MG63 (cell line): Measurements from ENCODE around the gene ANKS1B. TPM values are rescaled to one million over a fixed set of nuclear protein-coding genes. Genes with fewer than 3 reads are reported as not detected.
"Not testable (repeated sequence)": the region's sequence is repeated elsewhere in the genome, so short reads cannot be mapped to it uniquely, and the experiment has no call there.

ENCODE experiments used
- DNase-seq: peaks from one replicate; pipeline ENCODE4 v3.0.0-alpha.2; 2020
- H3K27me3 ChIP-seq: fragments of 250-450 bp; sonication (Bioruptor Pico); 2 replicates; pipeline ENCODE4 v1.5.1; 2020; ENCODE audit warnings: mild to moderate bottlenecking, moderate library complexity
- H3K36me3 ChIP-seq: fragments of 250-450 bp; sonication (Bioruptor Pico); 2 replicates; pipeline ENCODE4 v1.5.1; 2020; ENCODE audit warnings: mild to moderate bottlenecking, moderate library complexity
- H3K4me3 ChIP-seq: fragments of 250-450 bp; sonication (Bioruptor Pico); 2 replicates; pipeline ENCODE4 v1.5.1; 2020; ENCODE audit warnings: mild to moderate bottlenecking, moderate library complexity
- H3K9me3 ChIP-seq: fragments of 250-450 bp; sonication (Bioruptor Pico); 2 replicates; pipeline ENCODE4 v1.5.1; 2020; ENCODE audit warnings: mild to moderate bottlenecking, moderate library complexity
- total RNA-seq: library from RNA; depleted of rRNA; stranded (reverse); fragments of >200 nt; shearing (Covaris generic); gene quantifications from 2 replicates; pipeline ENCODE4 v1.2.3, GENCODE V29; 2014; ENCODE audit warnings: low replicate concordance

The ANKS1B gene
- total RNA-seq, 1 experiment from 2014 or later, result 0.10 TPM

GRCh38 chr12:99380701-99381100 lies 604.0 kb downstream of the ANKS1B start:
- no peaks in the 10 kb centered on the region for H3K9me3 ChIP-seq

GRCh38 chr12:99374023-99374422 lies 610.7 kb downstream of the ANKS1B start:
- H3K27me3 ChIP-seq, result no peaks in the 10 kb centered on the region
- no peaks in the 10 kb centered on the region for H3K9me3 ChIP-seq
- DNase-seq, result no peak
- H3K4me3 ChIP-seq, result no peak overlapping the region
- no peaks in the 10 kb centered on the region for H3K36me3 ChIP-seq

More at GRCh38 chr12:99380701-99381100, 604.0 kb downstream of the ANKS1B start:
- no peaks in the 10 kb centered on the region for H3K36me3 ChIP-seq
- no peaks in the 10 kb centered on the region for H3K27me3 ChIP-seq
- no peak overlapping the region for H3K4me3 ChIP-seq
- no peak for DNase-seq

- Histone ChIP-seq H3K27me3 (no peaks in the 10 kb centered on the region), H3K36me3 (no peaks in the 10 kb centered on the region), H3K9me3 (no peaks in the 10 kb centered on the region), H3K4me3 (no peak overlapping the region)
- DNase-seq, result no peak
Observed at GRCh38 chr12:99372257-99372920, 612.3 kb downstream of the ANKS1B start.

GRCh38 chr12:99370421-99371138 lies 614.2 kb downstream of the ANKS1B start:
- no peak for DNase-seq
- Histone ChIP-seq H3K36me3 (no peaks in the 10 kb centered on the region), H3K9me3 (no peaks in the 10 kb centered on the region), H3K27me3 (no peaks in the 10 kb centered on the region), H3K4me3 (no peak overlapping the region)

- H3K36me3 ChIP-seq, result no peaks in the 10 kb centered on the region
- H3K27me3 ChIP-seq, result no peaks in the 10 kb centered on the region
- DNase-seq, result no peak
- no peaks in the 10 kb centered on the region for H3K9me3 ChIP-seq
- no peak overlapping the region for H3K4me3 ChIP-seq
Observed at GRCh38 chr12:99367181-99367580, 617.6 kb downstream of the ANKS1B start.

- Histone ChIP-seq H3K4me3 (no peak overlapping the region), H3K9me3 (no peaks in the 10 kb centered on the region), H3K36me3 (no peaks in the 10 kb centered on the region), H3K27me3 (no peaks in the 10 kb centered on the region; the same call in 1 of the 2 replicates)
- no peak for DNase-seq
Observed at GRCh38 chr12:99352269-99352668, 632.5 kb downstream of the ANKS1B start.

GRCh38 chr12:99343960-99344359 lies 640.8 kb downstream of the ANKS1B start:
- no peaks in the 10 kb centered on the region; the same call in 1 of the 2 replicates for H3K27me3 ChIP-seq
- no peak overlapping the region for H3K4me3 ChIP-seq
- no peaks in the 10 kb centered on the region for H3K9me3 ChIP-seq
- no peak for DNase-seq
- no peaks in the 10 kb centered on the region for H3K36me3 ChIP-seq

GRCh38 chr12:99339663-99340062 lies 645.1 kb downstream of the ANKS1B start:
- DNase-seq, result no peak

GRCh38 chr12:99334285-99335056 lies 650.3 kb downstream of the ANKS1B start:
- no peak overlapping the region for H3K4me3 ChIP-seq

More at GRCh38 chr12:99339663-99340062, 645.1 kb downstream of the ANKS1B start:
- no peaks in the 10 kb centered on the region; the same call in 1 of the 2 replicates for H3K27me3 ChIP-seq
- H3K9me3 ChIP-seq, result no peaks in the 10 kb centered on the region
- no peaks in the 10 kb centered on the region for H3K36me3 ChIP-seq
- no peak overlapping the region for H3K4me3 ChIP-seq

GRCh38 chr12:99332936-99333591 lies 651.7 kb downstream of the ANKS1B start:
- no peak for DNase-seq
- no peak overlapping the region for H3K4me3 ChIP-seq
- no peaks in the 10 kb centered on the region for H3K9me3 ChIP-seq
- H3K27me3 ChIP-seq, result no peaks in the 10 kb centered on the region
- H3K36me3 ChIP-seq, result no peaks in the 10 kb centered on the region

More at GRCh38 chr12:99334285-99335056, 650.3 kb downstream of the ANKS1B start:
- Histone ChIP-seq H3K9me3 (no peaks in the 10 kb centered on the region), H3K36me3 (no peaks in the 10 kb centered on the region), H3K27me3 (no peaks in the 10 kb centered on the region)
- no peak for DNase-seq

GRCh38 chr12:99330216-99330615 lies 654.5 kb downstream of the ANKS1B start:
- no peak for DNase-seq
- H3K4me3 ChIP-seq, result no peak overlapping the region
- H3K9me3 ChIP-seq, result no peaks in the 10 kb centered on the region
- no peaks in the 10 kb centered on the region for H3K36me3 ChIP-seq
- H3K27me3 ChIP-seq, result no peaks in the 10 kb centered on the region

- not testable (repeated sequence) for H3K36me3 ChIP-seq, H3K9me3 ChIP-seq, H3K27me3 ChIP-seq, H3K4me3 ChIP-seq, DNase-seq
Observed at GRCh38 chr12:99321210-99321609, 663.5 kb downstream of the ANKS1B start.

GRCh38 chr12:99311373-99311772 lies 673.4 kb downstream of the ANKS1B start:
- DNase-seq, result no peak
- H3K36me3 ChIP-seq, result no peaks in the 10 kb centered on the region
- no peak overlapping the region for H3K4me3 ChIP-seq
- no peaks in the 10 kb centered on the region for H3K27me3 ChIP-seq
- no peaks in the 10 kb centered on the region for H3K9me3 ChIP-seq

- no peaks in the 10 kb centered on the region for H3K27me3 ChIP-seq
- no peaks in the 10 kb centered on the region for H3K9me3 ChIP-seq
- H3K4me3 ChIP-seq, result no peak overlapping the region
- DNase-seq, result no peak
- H3K36me3 ChIP-seq, result no peaks in the 10 kb centered on the region
Observed at GRCh38 chr12:99309812-99310211, 674.9 kb downstream of the ANKS1B start.

- no peak for DNase-seq
- no peaks in the 10 kb centered on the region for H3K9me3 ChIP-seq
- no peaks in the 10 kb centered on the region for H3K36me3 ChIP-seq
- H3K4me3 ChIP-seq, result no peak overlapping the region
- no peaks in the 10 kb centered on the region for H3K27me3 ChIP-seq
Observed at GRCh38 chr12:99302874-99303273, 681.9 kb downstream of the ANKS1B start.

- H3K27me3 ChIP-seq, result no peaks in the 10 kb centered on the region
- no peaks in the 10 kb centered on the region for H3K36me3 ChIP-seq
- no peaks in the 10 kb centered on the region for H3K9me3 ChIP-seq
- no peak overlapping the region for H3K4me3 ChIP-seq
- no peak for DNase-seq
Observed at GRCh38 chr12:99287136-99287535, 697.6 kb downstream of the ANKS1B start.

GRCh38 chr12:99284161-99284560 lies 700.6 kb downstream of the ANKS1B start:
- Histone ChIP-seq H3K9me3 (no peaks in the 10 kb centered on the region), H3K36me3 (no peaks in the 10 kb centered on the region), H3K27me3 (no peaks in the 10 kb centered on the region), H3K4me3 (no peak overlapping the region)
- no peak for DNase-seq
